Heart left ventricle (tissue), 13 donors: ENCODE results near the gene HIC2.
"Not testable (repeated sequence)": the region's sequence is repeated elsewhere in the genome, so short reads cannot be mapped to it uniquely, and the experiment has no call there.

Experiments
- CTCF ChIP-seq, 12 donors: fragments of 200-600 bp; sonication (generic) in 4 of 12; IDR thresholded peaks; one replicate each; pipeline versions ENCODE4 v1.5.0 to v1.8.0; 2018 to 2022; ENCODE audit warnings: antibody characterized with exemption in 12 of 12, mild to moderate bottlenecking in 5 of 12
- POLR2A ChIP-seq, 2 donors: fragments of 450-650 bp; IDR thresholded peaks; one replicate each; pipeline ENCODE4 v1.6.1; 2017; ENCODE audit warnings: antibody characterized with exemption in 2 of 2, mild to moderate bottlenecking in 2 of 2, moderate library complexity in 2 of 2
- donor health status: ischemic (EF 13 %, LVEDD 7.1; RV severe dilation, severe dysfunction).
- donor health status: DM: no; HTN: yes; CAD: no.
- donor health status: DM: no; HTN: no; CAD: no.
- donor health status: ischemic (EF 25% LVEDD 6.9; RV normal size, moderate dysfunction).
- donor health status: ischemic (EF 25% LVEDD 5.7; RV mildly dilated, moderate dysfunction).
- donor health status: ischemic (EF 35%, LVEDD 5.7; RV mildly dilated, moderate dysfunction).
- donor health status: nonischemic (EF 11% LVEDD 7.7; RV severe dilation, severe dysfunction).
- donor health status: DM: yes; HTN: yes; CAD: no.
- donor health status: PGD.
- donor health status: ischemic (EF 29% LVEDD 5.4; RV normal size, mild dysfunction).
- donor health status: nonischemic (EF 23%, LVEDD 6.1; RV moderate dilation, normal function).

DNA sequence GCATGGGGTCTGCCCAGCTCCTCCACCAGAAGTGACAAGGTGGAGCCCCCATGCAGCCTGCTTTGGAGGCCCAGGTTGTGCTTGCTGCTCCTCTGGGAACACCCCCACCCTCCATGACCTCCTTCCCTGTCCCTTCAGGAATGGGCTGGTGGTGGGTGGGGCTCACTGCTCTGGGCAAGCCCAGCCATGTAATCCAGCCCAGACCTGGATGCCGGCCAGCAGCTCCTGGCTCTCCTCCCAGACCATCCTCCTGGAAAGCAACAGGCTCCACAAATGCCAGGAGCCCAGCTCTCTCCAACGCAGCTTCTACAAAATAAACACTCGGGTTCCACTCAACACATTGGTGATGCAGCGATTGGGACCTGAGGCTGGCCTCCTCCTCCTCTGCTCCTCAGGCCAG, 80.8 kb downstream of the HIC2 start:
- TF ChIP-seq POLR2A, CTCF (IDR thresholded peaks at IDR 0.05): not testable (repeated sequence)
